Upper lobe of right lung (tissue), 1 donor: ENCODE results near the gene RPL39L. TPM values are rescaled to one million over a fixed set of nuclear protein-coding genes. Genes with fewer than 3 reads are reported as not detected.

ENCODE experiments used
- ATAC-seq: fragments of 200-7000 bp; cut with Tn5 transposase; one replicate; pipeline ENCODE4 v1.9.1; 2020; ENCODE audit warnings: mild to moderate bottlenecking, moderate library complexity
- DNase-seq: peaks from one replicate; pipeline ENCODE4 v3.0.0-alpha.2; 2020
- H3K27ac ChIP-seq: fragments of 200-600 bp; one replicate; pipeline ENCODE4 v1.8.0; 2022
- H3K27me3 ChIP-seq: fragments of 200-600 bp; one replicate; pipeline ENCODE4 v1.8.0; 2022; ENCODE audit warnings: mild to moderate bottlenecking
- H3K36me3 ChIP-seq: fragments of 200-600 bp; one replicate; pipeline ENCODE4 v1.8.0; 2022
- H3K4me1 ChIP-seq: fragments of 200-600 bp; one replicate; pipeline ENCODE4 v1.8.0; 2022
- H3K4me3 ChIP-seq: fragments of 200-600 bp; one replicate; pipeline ENCODE4 v1.8.0; 2022; ENCODE audit warnings: mild to moderate bottlenecking
- H3K9me3 ChIP-seq: fragments of 200-600 bp; one replicate; pipeline ENCODE4 v1.8.0; 2022
- CTCF ChIP-seq: fragments of 200-600 bp; IDR thresholded peaks from one replicate; pipeline ENCODE4 v1.8.0; 2022; ENCODE audit warnings: antibody characterized with exemption
- intact Hi-C: fragments of 100-400 bp; cut with DNase I; formaldehyde crosslinking; loops from one replicate; pipeline ENCODE4 v1.11.0; 2022
- long read RNA-seq: library from polyadenylated mRNA; unstranded; transcript quantifications from one replicate; pipeline ENCODE4 v2.0.0, GENCODE V29; 2021
- total RNA-seq: library from RNA; stranded (reverse); fragmentation: NEBNext Ultra II Directional; extraction: Animal tissue kit (Norgen Biotek cat#: 25700); gene quantifications from one replicate; pipeline ENCODE4 v1.2.1, GENCODE V29; 2021
- donor health status: DM: no; HTN: yes; CAD: no; lungs with severe emphysema.

RPL39L gene
- total RNA-seq = 3.9 TPM
- long read RNA-seq, partial matches to known transcripts = 0 of 1 reads
- long read RNA-seq, other reads (novel, unspliced or antisense) = 0 of 1 reads

- Histone ChIP-seq H3K4me1 (peaks cover 5% of the 10 kb centered on the region), H3K27ac (peak within 1 kb of the TSS; percentile 63), H3K9me3 (no peaks in the 10 kb centered on the region), H3K36me3 (no peaks in the 10 kb centered on the region), H3K27me3 (no peaks in the 10 kb centered on the region), H3K4me3 (peak within 1 kb of the TSS; percentile 69)
- peak; percentile 90 for DNase-seq
- TF ChIP-seq CTCF = peak; percentile 88
- peak; percentile 98 for ATAC-seq
- intact Hi-C loops = no loop called here
Measured at GRCh38 chr3:187139126-187139894, at the start of gene RPL39L. RPL39L (minus strand) TSS chr3:187139496; CDS start chr3:187121300, 18,196 bp downstream.

GRCh38 chr3:187188931-187189330, 49.6 kb upstream of the RPL39L start:
- Histone ChIP-seq H3K36me3 (no peaks in the 10 kb centered on the region), H3K4me3 (no peak overlapping the region), H3K27ac (no peak overlapping the region), H3K4me1 (peaks cover 5% of the 10 kb centered on the region), H3K9me3 (no peaks in the 10 kb centered on the region), H3K27me3 (no peaks in the 10 kb centered on the region)
- TF ChIP-seq CTCF = no peak
- ATAC-seq (peak; percentile 41), DNase-seq (no peak)
- intact Hi-C loops = no loop called here

- DNase-seq (no peak), ATAC-seq (peak; percentile 90)
- intact Hi-C loops = no loop called here
Measured at GRCh38 chr3:187186801-187187421, 47.6 kb upstream of the RPL39L start.

GRCh38 chr3:187186375-187186774, 47.1 kb upstream of the RPL39L start:
- H3K9me3 ChIP-seq = no peaks in the 10 kb centered on the region
- H3K4me3 ChIP-seq = no peak overlapping the region
- H3K4me1 ChIP-seq = peaks cover 5% of the 10 kb centered on the region
- intact Hi-C loops = no loop called here
- H3K27me3 ChIP-seq = no peaks in the 10 kb centered on the region
- H3K36me3 ChIP-seq = no peaks in the 10 kb centered on the region
- no peak for DNase-seq
- no peak overlapping the region for H3K27ac ChIP-seq
- ATAC-seq = no peak
- no peak for TF ChIP-seq CTCF

More at GRCh38 chr3:187186801-187187421, 47.6 kb upstream of the RPL39L start:
- Histone ChIP-seq H3K4me3 (no peak overlapping the region), H3K4me1 (peaks cover 5% of the 10 kb centered on the region), H3K36me3 (no peaks in the 10 kb centered on the region), H3K27ac (peak overlapping the region; percentile 51), H3K27me3 (no peaks in the 10 kb centered on the region), H3K9me3 (no peaks in the 10 kb centered on the region)
- TF ChIP-seq CTCF = no peak

GRCh38 chr3:187185759-187186158, 46.5 kb upstream of the RPL39L start:
- Histone ChIP-seq H3K27me3 (no peaks in the 10 kb centered on the region), H3K4me1 (peaks cover 5% of the 10 kb centered on the region), H3K36me3 (no peaks in the 10 kb centered on the region), H3K9me3 (no peaks in the 10 kb centered on the region), H3K27ac (no peak overlapping the region), H3K4me3 (no peak overlapping the region)
- TF ChIP-seq CTCF = no peak
- intact Hi-C loops = no loop called here
- DNase-seq (no peak), ATAC-seq (no peak)
